ENCODE measurements around the gene KIF3B.
A peak's percentile ranks its signal among the peaks of the same experiment; 100 is the strongest.
"Not testable (repeated sequence)": the region's sequence is repeated elsewhere in the genome, so short reads cannot be mapped to it uniquely, and the experiment has no call there.

Gene KIF3B

DNA sequence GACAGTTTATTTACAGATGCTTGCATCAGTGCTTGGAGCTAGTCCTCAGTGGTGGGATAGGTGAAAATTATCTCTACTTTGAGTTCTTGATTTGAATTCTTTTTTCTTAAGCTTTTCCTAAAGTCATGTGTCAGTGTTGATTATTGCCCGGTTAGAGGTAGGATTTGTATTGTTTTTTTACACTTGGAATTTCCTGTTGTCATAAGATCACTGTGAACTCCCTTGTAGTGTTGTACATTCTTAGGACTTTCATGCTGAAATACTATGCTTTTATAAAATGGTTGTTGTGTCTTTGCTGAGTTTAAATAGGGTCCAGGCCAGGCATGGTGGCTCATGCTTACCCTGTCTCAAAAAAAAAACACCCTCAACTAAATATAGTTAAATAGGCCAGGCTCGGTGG is 101.0 kb downstream of the KIF3B start:
- peaks cover 69% of the 10 kb centered on the region for H3K36me3 Mint-ChIP-seq (ENCODE audit: low read depth)
- peaks cover 16% of the 10 kb centered on the region for H3K4me1 Mint-ChIP-seq (ENCODE audit: low read depth)
- no peaks in the 10 kb centered on the region for H3K9me3 Mint-ChIP-seq
- no peak for DNase-seq
- no peak overlapping the region for H3K4me3 Mint-ChIP-seq
- H3K27ac Mint-ChIP-seq: peak overlapping the region; percentile 5
- no peaks in the 10 kb centered on the region for H3K27me3 Mint-ChIP-seq

DNA sequence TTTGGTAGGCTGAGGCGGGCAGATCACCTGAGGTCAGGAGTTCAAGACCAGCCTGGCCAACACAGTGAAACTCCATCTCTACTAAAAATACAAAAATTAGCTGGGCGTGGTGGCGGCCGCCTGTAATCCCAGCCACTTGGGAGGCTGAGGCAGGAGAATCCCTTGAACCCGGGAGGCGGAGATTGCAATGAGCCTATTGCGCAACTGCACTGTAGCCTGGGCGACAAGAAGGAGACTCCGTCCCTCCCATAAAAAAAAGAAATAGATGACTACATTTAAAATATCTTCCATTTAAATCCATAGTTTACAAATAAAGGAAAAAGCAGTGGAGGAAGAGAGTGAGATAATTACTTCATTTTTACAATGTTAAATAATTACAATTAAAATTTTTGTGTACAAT is 102.6 kb downstream of the KIF3B start:
- Mint-ChIP-seq H3K4me1 (ENCODE audit: low read depth) (peaks cover 30% of the 10 kb centered on the region), H3K36me3 (ENCODE audit: low read depth) (peaks cover 69% of the 10 kb centered on the region)
- H3K27ac Mint-ChIP-seq, H3K27me3 Mint-ChIP-seq, H3K9me3 Mint-ChIP-seq, H3K4me3 Mint-ChIP-seq, DNase-seq: not testable (repeated sequence)

DNA sequence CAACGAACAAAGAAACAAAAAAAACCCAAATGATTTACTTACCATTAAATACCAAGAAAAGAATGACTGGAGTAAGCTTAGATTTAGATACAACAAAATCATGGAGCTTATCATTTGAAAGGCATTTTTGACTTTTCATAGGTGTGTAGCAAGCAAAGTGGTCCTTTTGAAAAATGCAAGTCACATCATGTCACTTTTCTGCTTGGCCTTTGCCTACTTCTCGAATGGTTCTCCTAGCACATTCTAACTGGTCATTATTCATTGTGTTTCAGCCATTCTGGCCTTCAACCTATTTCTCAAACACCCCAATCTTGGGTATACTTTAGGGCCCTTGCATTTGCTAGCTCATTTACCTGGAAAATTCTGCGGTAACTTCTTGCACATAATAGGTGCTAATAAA is 103.3 kb downstream of the KIF3B start:
- Mint-ChIP-seq H3K9me3 (no peaks in the 10 kb centered on the region), H3K4me3 (no peak overlapping the region), H3K27ac (no peak overlapping the region), H3K36me3 (ENCODE audit: low read depth) (peaks cover 68% of the 10 kb centered on the region), H3K4me1 (ENCODE audit: low read depth) (peaks cover 37% of the 10 kb centered on the region), H3K27me3 (no peaks in the 10 kb centered on the region)
- DNase-seq: no peak

DNA sequence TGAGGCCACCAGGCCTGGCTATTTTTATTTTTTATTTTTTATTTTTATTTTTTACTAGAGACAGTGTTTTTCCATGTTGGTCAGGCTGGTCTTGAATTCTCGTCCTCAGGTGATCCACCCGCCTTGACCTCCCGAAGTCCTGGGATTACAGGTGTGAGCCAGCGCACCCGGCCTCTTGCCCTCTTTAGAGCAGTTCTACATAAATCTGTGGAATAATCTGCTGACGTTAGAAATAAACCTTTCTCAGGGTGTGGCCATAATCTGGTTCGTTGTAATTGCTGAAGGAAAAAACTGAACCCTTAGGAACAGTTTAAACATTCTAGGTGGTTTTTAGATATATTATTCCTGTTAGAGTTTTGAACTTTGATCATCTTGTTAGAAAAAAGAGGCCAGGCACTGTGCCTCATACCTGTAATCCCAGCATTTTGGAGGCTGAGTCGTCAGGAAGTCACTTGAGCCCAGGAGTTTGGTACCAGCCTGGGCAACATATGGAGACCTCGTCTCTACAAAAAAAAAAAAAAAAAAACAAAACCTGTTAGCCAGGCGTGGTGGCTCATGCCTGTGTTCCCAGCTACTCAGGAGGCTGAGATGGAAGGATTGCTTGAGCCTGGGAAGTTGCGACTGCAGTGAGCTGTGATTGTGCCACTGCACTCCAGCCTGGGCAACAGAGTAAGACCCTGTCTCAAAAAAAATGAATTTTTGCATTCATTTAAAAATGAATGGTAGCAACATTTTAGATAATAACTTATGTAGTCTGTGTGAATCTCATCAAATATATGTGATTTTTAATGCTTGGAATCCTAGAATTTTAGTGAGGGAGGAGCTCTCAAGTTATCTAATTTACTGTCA is 104.9 kb downstream of the KIF3B start:
- Mint-ChIP-seq H3K4me1 (ENCODE audit: low read depth) (peaks cover 52% of the 10 kb centered on the region), H3K27ac (no peak overlapping the region), H3K36me3 (ENCODE audit: low read depth) (peaks cover 71% of the 10 kb centered on the region), H3K4me3 (no peak overlapping the region), H3K9me3 (no peaks in the 10 kb centered on the region), H3K27me3 (no peaks in the 10 kb centered on the region)
- DNase-seq: no peak

DNA sequence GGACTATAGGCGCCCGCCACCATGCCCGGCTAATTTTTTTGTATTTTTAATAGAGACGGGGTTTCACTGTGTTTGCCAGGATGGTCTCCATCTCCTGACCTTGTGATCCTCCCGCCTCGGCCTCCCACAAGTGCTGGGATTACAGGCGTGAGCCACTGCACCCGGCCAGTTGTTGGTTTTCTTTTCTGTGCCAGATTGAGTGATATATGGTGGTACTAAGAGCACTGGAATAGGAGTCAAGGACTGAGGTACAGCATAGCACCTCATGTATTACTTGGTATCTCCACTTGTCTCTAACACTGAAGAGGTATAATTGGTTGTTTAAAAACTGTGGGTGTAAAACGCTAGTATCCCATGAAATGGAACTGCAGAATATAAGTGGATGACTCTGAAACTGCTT is 106.0 kb downstream of the KIF3B start:
- H3K27ac Mint-ChIP-seq: peak overlapping the region; percentile 79
- peaks cover 56% of the 10 kb centered on the region for H3K4me1 Mint-ChIP-seq (ENCODE audit: low read depth)
- H3K9me3 Mint-ChIP-seq, DNase-seq, H3K27me3 Mint-ChIP-seq, H3K4me3 Mint-ChIP-seq: not testable (repeated sequence)
- peaks cover 67% of the 10 kb centered on the region for H3K36me3 Mint-ChIP-seq (ENCODE audit: low read depth)

Measured in activated T-cell treated with anti-CD3 and anti-CD28 coated beads, Interleukin-2, amount 50 U/mL, for 24 hours (primary cell).